Hypothalamus (tissue), 51 donors: ENCODE results near the gene CELA2B.
A peak's percentile ranks its signal among the peaks of the same experiment; 100 is the strongest.
"Not testable (repeated sequence)": the region's sequence is repeated elsewhere in the genome, so short reads cannot be mapped to it uniquely, and the experiment has no call there.

Experiments used
- DNase-seq, 51 donors: peaks; one replicate each; lab custom pipeline; 2025; lab: John Stamatoyannopoulos, UW

The CELA2B gene

DNA sequence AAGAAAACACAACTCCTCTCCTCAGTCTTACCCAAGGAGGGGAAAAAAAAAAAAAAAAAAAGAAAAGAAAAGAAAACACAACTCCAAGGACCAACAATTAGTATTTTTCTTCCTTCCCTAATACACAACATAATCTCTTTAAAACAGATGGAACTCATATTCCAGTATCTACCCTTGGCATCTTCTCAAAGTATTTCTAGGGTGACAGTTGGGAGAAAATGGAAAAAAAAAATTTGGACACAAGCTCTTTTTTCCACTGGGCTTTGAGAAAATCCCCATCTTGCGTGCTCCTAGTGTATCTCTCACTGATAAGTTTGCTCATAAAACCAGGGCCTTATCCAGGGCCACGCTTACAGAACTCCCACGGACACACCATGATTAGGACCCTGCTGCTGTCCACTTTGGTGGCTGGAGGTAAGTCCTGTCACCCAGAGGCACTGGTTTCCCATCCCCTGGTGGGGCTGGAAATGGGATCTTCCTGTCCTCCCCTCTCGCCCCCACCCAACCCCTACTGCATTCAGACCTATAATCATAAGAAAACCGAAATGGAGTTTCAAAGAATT is at the start of gene CELA2B:
TSS of gene CELA2B (plus strand) at position 353 of the 563 bp plus-strand sequence. CDS start at position 375, 22 bp downstream.
- DNase-seq, result no peak

DNA sequence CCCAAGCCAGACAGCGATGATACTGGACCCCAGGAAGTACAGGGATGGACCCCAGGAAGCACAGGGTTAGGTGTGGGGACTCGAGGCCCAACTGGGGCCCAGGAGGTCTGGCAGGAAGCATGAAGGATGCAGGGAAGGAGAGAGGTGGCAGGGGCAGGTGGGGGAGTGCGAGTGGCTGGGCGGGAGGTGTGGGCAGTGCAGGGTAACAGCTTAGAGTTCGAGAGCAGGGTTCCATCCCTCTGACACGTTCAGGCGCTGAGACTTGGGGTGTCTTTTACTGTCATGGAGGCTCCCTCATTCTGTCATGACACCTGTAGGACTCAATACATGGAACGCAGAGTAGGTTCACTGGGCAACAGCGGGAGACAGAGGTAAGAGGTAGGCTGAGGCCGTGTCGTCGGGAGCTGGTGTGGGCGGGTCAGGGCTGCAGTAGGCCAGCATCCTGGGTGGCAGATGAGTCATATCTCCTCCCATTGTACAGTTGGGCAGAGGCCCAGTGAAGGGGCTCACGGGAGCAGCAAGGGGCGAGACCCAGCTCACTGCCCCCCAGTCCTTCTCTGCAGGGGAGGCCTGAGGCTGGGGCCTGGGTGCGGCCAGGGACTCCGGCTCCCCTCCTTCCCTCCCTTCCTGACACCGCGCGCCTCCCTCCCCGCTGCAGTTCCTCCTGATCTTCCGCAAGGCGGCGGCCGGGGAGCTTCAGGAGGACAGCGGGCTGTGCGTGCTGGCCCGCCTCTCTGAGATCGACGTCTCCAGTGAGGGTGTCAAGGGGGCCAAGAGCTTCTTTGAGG is 49.2 kb upstream of the CELA2B start:
- DNase-seq, result no peak

DNA sequence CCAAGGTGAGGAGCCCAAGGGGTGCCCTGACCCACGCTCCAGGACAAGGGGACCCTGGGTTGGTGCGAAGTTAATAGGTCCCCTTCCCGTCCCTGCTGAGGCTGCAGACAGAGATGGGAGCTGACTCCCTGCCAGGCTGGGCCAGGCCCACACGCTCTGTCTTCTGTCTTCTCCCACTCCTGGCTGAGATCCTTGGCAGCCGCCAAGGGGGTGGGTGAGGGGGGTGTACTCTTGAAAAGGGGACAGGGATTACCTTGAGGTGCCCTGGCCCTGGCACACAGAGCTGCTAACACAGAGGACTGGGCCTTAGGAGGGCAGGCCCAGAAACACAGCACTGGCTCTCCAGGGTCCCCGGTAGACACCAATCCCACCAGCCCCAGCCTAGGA is 48.6 kb upstream of the CELA2B start:
- DNase-seq, result no peak

DNA sequence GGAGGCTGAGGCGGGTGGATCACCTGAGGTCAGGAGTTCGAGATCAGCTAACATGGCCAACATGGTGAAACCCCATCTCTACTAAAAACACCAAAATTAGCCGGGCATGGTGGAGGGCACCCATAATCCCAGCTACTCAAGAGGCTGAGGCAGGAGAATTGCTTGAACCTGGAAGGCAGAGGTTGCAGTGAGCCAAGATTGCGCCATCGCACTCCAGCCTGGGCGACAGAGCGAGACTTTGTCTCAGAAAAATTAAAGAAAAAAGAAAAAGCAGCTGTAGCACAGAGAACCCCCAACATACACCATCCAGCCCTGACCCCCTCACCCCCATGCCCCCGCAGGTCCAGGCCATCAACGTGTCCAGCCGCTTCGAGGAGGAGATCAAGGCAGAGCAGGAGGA is 47.7 kb upstream of the CELA2B start:
- DNase-seq, result not testable (repeated sequence)

DNA sequence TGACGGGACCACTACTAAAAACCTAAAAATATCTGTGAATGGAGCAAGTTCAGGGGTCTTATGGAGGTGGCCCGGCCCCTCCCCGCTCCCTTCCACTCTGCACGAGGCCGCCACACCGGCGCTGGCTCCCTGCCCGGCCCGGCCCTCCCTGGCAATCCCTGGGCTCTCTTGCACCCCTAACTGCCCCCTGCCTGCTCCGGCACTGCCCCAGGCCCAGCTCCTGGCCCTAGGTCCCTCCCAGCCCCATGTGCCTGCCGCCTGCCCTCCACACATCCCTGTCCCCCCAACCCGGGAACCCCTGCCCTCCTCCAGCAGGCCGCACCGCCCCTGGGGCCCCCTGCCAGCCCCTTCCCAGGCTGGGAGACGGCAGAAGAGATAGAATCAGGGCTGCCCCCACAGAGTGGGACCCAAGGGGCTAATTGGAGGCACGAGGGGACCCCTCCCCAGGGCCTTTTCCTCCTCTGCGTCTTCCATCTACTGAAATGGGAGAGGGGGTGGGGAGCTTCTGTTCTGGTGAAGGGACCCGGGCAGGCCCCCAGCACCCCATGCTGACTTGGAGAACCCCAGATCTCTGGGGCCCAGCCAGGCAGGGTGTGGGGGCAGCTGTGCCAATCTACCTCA is 47.0 kb upstream of the CELA2B start:
- DNase-seq, result no peak

DNA sequence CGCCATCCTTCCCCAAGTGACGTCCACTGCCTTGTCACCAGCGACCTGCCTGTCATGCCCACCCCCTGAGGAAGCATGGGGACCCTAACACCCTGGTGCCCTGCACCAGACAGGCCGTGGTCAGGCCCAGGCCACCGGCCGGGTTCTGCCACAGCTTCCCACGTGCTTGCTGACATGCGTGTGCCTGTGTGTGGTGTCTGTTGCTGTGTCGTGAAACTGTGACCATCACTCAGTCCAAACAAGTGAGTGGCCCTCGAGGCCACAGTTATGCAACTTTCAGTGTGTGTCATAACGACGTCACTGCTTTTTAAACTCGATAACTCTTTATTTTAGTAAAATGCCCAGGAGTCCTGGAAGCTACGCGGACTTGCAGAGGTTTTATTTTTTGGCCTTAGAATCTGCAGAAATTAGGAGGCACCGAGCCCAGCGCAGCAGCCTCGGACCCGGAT is 46.2 kb upstream of the CELA2B start:
- no peak for DNase-seq

DNA sequence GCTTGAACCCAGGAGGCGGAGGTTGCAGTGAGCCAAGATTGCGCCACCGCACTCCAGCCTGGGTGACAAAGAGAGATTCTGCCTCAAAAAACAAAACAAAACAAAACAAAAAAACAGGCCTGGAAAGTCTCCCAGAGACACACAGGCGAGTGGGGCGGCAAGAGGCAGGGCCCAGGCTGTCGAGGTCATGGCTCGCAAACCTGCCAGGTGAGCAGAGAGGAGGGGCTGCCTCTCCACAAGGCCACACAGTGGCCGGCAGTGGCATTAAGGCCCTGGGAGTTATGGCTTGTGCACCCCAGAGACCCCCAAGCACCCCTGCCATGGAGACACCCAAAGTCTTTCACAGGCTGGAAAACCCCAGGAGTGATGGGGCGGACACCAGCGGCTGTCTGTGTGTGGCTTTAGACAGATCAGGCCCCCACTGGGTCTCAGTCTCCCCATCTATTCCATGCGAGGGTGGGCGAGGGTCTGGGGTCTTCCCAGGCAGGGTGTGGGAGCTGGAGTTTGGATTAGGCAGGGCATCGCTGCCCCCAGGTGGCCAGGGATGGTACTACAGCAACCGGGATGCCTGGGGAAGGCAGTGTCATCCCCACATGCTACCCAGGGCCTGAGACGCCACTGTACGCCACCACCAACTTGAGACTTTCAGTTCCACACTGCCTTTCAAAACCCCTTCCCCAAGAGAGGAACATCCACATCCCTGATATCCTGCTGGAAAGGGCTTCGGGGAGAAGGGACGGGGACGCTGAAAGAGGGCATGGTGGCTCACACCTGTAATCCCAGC is 44.9 kb upstream of the CELA2B start:
- peak in 49 of 51 donors; percentile 15 to 85 (median 44) for DNase-seq

DNA sequence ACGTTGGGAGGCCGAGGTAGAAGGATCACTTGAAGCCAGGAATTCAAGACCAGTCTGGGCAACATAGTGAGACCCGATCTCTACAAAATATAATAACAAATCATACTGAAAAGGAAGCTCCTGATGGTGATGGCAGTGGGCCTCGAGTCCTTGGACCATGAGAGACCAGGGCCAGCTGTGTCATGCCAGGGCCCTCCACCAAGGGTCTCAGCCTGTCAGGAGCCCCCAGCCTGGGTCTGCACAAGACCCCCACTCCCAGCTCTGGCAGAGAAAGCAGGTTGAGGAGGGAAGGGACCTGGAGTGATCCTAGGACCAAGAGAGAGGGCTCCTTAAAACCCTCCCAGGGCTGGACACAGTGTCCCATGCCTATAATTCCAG is 44.3 kb upstream of the CELA2B start:
- DNase-seq, result no peak

DNA sequence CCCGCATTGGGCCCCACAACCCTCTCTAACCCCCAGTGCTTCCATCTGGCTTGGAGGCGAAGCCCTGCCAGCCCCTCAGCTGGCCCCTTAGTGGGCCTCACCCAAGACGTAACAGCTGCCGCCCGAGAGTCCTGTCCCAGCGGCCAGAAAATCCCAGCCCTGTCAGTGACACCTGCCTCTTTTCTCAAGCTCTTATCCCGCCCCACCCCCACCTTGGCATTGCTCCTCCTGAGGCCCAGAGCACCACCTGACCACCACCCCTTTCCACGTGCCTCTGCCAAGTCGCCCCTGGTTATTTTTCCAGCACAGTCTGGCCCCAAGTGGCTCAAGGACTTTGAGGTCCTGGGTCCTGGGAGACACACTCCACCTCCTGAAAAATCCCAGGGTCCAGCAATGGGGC is 43.6 kb upstream of the CELA2B start:
- no peak for DNase-seq

DNA sequence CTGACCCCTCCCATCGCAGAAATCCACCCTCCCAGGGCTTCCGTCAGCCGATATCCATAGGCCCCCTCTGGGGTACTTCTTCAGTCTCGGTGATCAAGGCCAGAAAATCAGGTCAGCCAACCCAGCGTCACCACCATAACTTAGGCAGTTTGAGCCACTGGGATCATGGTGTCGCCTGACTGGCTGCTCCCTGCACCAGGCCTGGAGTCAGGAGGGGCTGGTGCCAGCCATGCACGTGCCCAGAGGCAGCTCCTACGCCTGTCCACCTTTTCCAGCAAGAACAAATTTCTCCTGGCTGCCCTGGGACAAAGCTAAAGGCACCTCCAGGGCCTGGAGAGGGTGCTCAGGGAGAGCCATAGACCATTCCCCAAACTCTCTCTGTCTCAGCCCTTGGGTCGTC is 42.4 kb upstream of the CELA2B start:
- no peak for DNase-seq

DNA sequence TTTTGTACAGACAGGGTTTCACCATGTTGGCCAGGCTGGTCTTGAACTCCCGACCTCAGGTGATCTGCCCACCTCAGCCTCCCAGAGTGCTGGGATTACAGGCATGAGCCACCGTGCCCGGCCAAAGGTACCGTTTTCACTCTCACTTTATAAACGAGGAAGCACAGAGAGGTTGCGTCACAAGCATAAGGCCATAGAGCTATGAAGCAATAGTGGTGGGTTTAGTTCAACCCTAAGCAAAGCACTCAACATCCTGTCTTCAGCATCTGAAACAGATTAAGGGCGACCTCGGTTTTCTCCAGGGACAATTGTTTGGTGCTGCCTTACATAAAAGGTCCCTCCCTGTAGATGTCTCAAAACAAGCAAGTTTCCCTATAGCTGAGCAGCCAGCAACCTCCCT is 41.2 kb upstream of the CELA2B start:
- not testable (repeated sequence) for DNase-seq

DNA sequence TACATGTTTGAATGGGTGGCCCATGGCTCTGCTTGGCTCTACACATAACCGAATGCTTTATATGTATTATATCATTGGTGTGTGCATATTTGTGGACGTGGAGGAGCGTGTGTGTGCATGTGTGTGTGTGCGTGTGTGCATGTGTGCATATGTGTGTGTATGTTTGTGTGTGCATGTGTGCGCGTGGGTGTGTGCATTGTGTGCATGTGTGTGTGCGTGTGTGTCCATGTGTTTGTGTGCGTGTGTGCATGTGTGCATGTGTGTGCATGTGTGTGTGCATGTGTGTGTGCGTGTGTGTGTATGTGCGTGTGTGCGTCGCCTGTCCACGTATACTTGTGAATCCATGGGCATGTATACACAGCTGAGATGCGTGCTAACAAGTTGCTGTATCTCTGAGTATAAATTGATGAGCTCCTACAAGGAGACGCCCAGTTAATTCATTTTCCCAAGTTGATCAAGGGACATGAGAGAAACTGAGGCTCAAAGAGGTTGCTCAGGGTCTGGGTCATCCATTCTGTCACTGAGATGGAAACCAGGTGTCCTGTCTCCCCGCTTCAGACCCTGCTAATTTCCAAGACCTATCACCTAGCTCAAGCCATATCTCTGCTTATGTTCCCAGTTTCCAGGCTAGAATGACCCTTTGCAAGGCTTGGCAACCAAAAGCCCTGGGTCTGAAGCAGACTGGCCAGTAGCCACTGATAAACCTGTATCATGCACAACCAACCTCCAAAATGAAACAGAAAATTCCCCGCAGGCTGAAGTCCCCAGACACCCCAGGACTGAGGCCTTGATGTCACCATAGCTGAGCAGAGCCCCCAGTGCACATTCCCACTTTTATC is 40.4 kb upstream of the CELA2B start:
- no peak for DNase-seq

DNA sequence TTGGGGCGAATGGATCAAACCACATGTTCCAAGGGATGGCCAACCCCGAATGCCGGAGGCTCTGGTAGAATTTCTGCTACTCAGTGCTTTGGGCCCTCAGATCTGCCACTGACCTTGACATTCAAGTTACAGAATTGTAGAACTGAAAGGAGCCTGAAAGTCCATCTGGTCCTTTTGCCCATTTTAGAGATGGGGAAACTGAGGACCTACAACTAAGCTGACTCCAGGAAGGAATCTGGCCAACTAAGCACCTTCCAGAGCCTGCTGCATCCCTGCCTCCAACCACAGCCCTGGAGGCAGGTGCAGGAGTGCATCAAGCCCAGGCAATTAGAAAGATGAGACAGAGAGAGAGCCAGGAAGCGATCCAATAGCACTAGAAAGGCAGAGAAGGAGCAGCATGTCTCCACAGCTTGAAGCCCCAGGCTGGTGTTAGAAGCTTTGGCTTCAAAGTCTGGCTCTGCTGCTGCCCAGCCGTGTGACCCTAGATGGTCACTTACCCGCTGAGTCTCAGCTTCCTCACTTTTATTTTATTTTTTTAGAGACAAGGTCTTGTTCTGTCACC is 38.9 kb upstream of the CELA2B start:
- no peak for DNase-seq

DNA sequence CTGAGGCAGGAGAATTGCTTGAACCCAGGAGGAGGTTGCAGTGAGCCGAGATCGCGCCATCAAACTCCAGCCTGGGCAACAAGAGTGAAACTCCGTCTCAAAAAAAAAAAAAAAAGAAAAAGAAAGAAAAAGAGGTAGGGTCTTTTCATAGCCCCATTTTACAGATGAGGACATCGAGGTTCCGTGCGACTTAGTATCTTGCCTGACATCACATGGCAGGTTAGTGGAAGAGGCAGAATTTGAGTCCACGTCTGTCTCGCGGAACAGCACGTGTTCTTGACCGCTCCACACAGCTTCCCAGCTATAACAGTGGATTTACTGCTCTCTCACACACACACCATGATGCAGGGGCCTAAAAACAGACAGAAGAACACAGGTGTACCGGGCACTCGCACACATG is 36.6 kb upstream of the CELA2B start:
- DNase-seq, result no peak

DNA sequence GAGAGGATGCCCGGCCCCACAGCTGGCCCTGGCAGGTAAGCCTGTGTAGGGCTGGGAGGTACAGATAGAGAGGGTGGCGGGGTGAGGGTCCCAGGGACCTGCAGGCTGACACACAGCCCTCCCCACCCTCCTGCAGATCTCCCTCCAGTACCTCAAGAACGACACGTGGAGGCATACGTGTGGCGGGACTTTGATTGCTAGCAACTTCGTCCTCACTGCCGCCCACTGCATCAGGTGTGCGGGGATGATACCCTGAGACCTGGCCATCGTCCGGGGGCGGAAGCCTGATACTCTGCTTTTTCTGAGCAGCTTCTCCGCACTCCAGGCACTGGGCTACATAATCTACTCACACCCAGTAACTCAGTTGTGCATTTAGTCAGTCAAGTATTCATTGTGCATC is 35.5 kb upstream of the CELA2B start:
- DNase-seq, result no peak

DNA sequence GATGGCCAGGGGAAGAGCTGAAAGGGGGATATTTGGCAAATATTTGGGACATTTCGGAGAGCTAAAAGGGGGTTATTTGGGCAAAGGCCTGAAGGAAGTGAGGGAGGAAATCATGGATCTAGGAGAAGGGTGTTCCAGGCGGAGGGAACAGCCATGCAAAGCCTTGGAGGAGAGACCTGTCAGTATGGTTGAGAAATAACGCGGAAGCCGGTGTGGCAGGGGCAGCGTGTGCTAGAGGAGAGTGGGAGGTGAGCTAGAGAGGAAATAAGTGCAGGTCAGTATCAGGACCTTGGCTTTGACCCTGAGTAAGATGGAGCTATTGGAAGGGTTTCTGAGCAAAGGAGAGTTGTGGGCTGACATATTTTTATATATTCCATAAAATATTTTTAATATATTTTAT is 34.7 kb upstream of the CELA2B start:
- no peak for DNase-seq

DNA sequence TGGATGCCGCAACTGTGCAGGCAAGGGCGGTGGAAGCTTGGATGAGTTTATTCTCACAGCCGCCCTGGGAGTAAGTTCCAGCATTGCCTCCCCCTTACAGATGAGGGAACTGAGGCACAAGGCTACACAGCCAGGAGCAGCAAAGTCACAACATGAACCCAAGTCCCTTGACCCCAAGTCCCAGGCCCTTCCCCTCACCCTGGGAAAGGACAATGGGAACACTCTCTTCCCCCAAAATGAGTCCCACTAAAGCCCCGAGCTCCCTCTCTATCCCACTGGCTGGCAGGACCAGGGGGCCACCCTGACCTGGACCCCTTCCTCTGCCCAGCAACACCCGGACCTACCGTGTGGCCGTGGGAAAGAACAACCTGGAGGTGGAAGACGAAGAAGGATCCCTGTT is 33.8 kb upstream of the CELA2B start:
- DNase-seq, result no peak

DNA sequence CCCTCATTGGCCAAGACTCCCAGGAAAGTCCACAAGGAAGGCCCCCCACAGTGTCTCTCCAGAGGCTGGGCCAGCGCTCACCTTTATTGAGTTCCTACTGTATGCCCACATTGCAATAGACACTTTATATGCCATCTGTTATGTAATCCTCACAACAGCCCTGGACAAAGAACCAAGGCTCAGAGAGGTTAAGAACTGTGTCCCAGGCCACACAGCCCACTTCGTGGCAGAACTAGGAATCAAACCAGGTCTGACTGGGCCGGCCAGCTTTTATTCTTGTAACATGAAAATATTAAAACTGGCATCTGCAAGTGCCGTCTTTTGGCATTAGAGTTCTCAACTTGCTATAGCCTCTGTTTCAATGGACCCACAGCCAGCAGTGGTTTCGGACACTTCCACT is 33.1 kb upstream of the CELA2B start:
- no peak for DNase-seq

DNA sequence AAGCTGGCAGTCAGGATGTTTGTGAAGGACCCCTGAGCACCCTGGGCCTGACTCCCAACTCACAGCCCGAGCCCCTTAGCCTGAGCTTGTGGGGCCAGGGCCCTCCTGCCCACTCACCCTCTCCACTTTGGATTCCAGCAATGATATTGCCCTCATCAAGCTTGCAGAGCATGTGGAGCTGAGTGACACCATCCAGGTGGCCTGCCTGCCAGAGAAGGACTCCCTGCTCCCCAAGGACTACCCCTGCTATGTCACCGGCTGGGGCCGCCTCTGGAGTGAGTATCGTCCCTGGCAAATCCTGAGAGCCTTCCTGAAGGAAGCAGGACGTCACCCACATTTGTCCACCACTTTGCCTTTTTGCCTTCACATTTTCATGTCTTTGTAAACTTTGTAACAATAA is 32.6 kb upstream of the CELA2B start:
- no peak for DNase-seq
